A673 (cell line): Measurements from ENCODE around the gene FBXL15.

Source experiments
- EZH2 ChIP-seq: fragments of 200-600 bp; sonication (generic); IDR thresholded peaks from 2 replicates; pipeline ENCODE4 v1.6.1; 2017; ENCODE audit warnings: borderline replicate concordance, low read depth, mild to moderate bottlenecking, mixed read lengths, antibody characterized with exemption, low read length; ENCODE audit not compliant: poor library complexity, severe bottlenecking
- TF ChIP-seq, protein P1 (sequence below): fragments of 300-800, 200-600 bp; sonication (generic); conservative IDR thresholded peaks from 2 replicates; pipeline ENCODE4 v1.5.1; 2017; ENCODE audit warnings: low read depth, mild to moderate bottlenecking, antibody characterized with exemption, low read length, moderate library complexity, mixed read lengths

DNA sequence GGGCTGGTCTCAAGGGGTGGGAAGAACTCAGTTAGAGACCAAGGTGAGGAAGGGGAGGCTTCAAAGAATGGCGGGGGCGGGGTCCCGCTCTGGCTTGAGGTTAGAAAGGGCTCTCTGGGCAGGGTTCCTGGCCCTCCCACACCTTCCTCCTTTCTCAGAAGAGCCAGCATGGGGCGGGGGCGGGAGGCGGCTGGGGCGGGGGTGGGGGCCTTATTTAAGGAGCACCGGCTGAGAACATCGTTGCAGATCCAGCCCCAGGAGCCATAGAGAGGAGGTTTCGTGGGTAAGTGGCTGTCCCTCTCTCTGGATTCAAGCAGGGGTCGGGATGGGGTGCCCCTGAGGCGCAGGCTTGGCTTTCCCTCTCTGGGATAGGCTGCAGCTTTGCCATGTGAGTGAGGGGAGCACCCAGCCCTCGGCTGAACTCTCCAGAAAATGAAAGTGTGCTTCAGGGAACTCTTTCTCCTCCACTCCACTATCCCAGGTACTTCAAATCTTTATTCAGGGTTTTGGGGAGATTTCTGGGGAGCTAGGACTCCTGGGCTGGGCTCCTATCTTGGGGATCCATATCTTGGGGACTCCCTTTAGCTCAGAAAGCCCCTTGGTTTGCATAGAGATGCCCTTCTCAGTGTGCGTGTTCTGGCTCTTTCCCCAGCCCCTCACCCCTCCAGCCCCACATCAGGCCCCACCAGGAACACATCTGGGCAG is 15.0 kb downstream of the FBXL15 start:
- TF ChIP-seq, protein P1, sequence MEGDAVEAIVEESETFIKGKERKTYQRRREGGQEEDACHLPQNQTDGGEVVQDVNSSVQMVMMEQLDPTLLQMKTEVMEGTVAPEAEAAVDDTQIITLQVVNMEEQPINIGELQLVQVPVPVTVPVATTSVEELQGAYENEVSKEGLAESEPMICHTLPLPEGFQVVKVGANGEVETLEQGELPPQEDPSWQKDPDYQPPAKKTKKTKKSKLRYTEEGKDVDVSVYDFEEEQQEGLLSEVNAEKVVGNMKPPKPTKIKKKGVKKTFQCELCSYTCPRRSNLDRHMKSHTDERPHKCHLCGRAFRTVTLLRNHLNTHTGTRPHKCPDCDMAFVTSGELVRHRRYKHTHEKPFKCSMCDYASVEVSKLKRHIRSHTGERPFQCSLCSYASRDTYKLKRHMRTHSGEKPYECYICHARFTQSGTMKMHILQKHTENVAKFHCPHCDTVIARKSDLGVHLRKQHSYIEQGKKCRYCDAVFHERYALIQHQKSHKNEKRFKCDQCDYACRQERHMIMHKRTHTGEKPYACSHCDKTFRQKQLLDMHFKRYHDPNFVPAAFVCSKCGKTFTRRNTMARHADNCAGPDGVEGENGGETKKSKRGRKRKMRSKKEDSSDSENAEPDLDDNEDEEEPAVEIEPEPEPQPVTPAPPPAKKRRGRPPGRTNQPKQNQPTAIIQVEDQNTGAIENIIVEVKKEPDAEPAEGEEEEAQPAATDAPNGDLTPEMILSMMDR: no peak
- TF ChIP-seq EZH2: no peak
